Measurements from ENCODE around the gene WDR43. TPM values are rescaled to one million over a fixed set of nuclear protein-coding genes. Genes with fewer than 3 reads are reported as not detected.
"Not testable (repeated sequence)": the region's sequence is repeated elsewhere in the genome, so short reads cannot be mapped to it uniquely, and the experiment has no call there.

WDR43 gene
- total RNA-seq, 1 donor from 2014 or later = 37.6 TPM

- H3K4me1 Mint-ChIP-seq (ENCODE audit: low read depth) = peaks cover 7% of the 10 kb centered on the region
- no peak for TF ChIP-seq CTCF (IDR thresholded peaks at IDR 0.05)
- no peak overlapping the region for H3K4me3 Mint-ChIP-seq (ENCODE audit: unreplicated experiment)
- peak; percentile 1 for DNase-seq (ENCODE audit: low spot score)
- peaks cover 7% of the 10 kb centered on the region for H3K27me3 Mint-ChIP-seq (ENCODE audit: low read depth)
- no peaks in the 10 kb centered on the region for H3K36me3 Mint-ChIP-seq (ENCODE audit: low read depth)
- no peak overlapping the region for H3K27ac Mint-ChIP-seq (ENCODE audit: unreplicated experiment)
- H3K9me3 Mint-ChIP-seq (ENCODE audit: low read depth) = no peaks in the 10 kb centered on the region
Observed at GRCh38 chr2:28974252-28974651, 79.8 kb downstream of the WDR43 start.

GRCh38 chr2:28975671-28976070 lies 81.2 kb downstream of the WDR43 start:
- Mint-ChIP-seq H3K9me3 (ENCODE audit: low read depth) (no peaks in the 10 kb centered on the region), H3K36me3 (ENCODE audit: low read depth) (no peaks in the 10 kb centered on the region), H3K4me1 (ENCODE audit: low read depth) (peaks cover 7% of the 10 kb centered on the region), H3K27me3 (ENCODE audit: low read depth) (peaks cover 7% of the 10 kb centered on the region), H3K27ac (ENCODE audit: unreplicated experiment) (no peak overlapping the region), H3K4me3 (ENCODE audit: unreplicated experiment) (no peak overlapping the region)
- DNase-seq (ENCODE audit: low spot score) = peak; percentile 2
- no peak for TF ChIP-seq CTCF (IDR thresholded peaks at IDR 0.05)

- no peak for TF ChIP-seq CTCF (IDR thresholded peaks at IDR 0.05)
- DNase-seq (ENCODE audit: low spot score) = no peak
- no peak overlapping the region for H3K4me3 Mint-ChIP-seq (ENCODE audit: unreplicated experiment)
- peaks cover 10% of the 10 kb centered on the region for H3K4me1 Mint-ChIP-seq (ENCODE audit: low read depth)
- H3K27ac Mint-ChIP-seq (ENCODE audit: unreplicated experiment) = no peak overlapping the region
- no peaks in the 10 kb centered on the region for H3K36me3 Mint-ChIP-seq (ENCODE audit: low read depth)
- H3K27me3 Mint-ChIP-seq (ENCODE audit: low read depth) = peaks cover 7% of the 10 kb centered on the region
- H3K9me3 Mint-ChIP-seq (ENCODE audit: low read depth) = no peaks in the 10 kb centered on the region
Observed at GRCh38 chr2:28976584-28976983, 82.1 kb downstream of the WDR43 start.

- no peaks in the 10 kb centered on the region for H3K9me3 Mint-ChIP-seq (ENCODE audit: low read depth)
- H3K36me3 Mint-ChIP-seq (ENCODE audit: low read depth) = no peaks in the 10 kb centered on the region
- no peak overlapping the region for H3K27ac Mint-ChIP-seq (ENCODE audit: unreplicated experiment)
- no peak for TF ChIP-seq CTCF (IDR thresholded peaks at IDR 0.05)
- H3K27me3 Mint-ChIP-seq (ENCODE audit: low read depth) = peaks cover 7% of the 10 kb centered on the region
- H3K4me3 Mint-ChIP-seq (ENCODE audit: unreplicated experiment) = no peak overlapping the region
- DNase-seq (ENCODE audit: low spot score) = peak; percentile 67
- H3K4me1 Mint-ChIP-seq (ENCODE audit: low read depth) = peaks cover 18% of the 10 kb centered on the region
Observed at GRCh38 chr2:28977176-28977875, 82.9 kb downstream of the WDR43 start.

- not testable (repeated sequence) for H3K4me3 Mint-ChIP-seq (ENCODE audit: unreplicated experiment); H3K27me3 Mint-ChIP-seq (ENCODE audit: low read depth); H3K27ac Mint-ChIP-seq (ENCODE audit: unreplicated experiment); H3K36me3 Mint-ChIP-seq (ENCODE audit: low read depth); H3K9me3 Mint-ChIP-seq (ENCODE audit: low read depth)
- peaks cover 24% of the 10 kb centered on the region for H3K4me1 Mint-ChIP-seq (ENCODE audit: low read depth)
- peak; percentile 50 for DNase-seq (ENCODE audit: low spot score)
Observed at GRCh38 chr2:28978001-28978400, 83.5 kb downstream of the WDR43 start.

- peaks cover 24% of the 10 kb centered on the region for H3K4me1 Mint-ChIP-seq (ENCODE audit: low read depth)
- peak overlapping the region; percentile 29 for H3K27ac Mint-ChIP-seq (ENCODE audit: unreplicated experiment)
- H3K36me3 Mint-ChIP-seq (ENCODE audit: low read depth) = no peaks in the 10 kb centered on the region
- no peak overlapping the region for H3K4me3 Mint-ChIP-seq (ENCODE audit: unreplicated experiment)
- peak; percentile 54 for DNase-seq (ENCODE audit: low spot score)
- no peak for TF ChIP-seq CTCF (IDR thresholded peaks at IDR 0.05)
- H3K9me3 Mint-ChIP-seq (ENCODE audit: low read depth) = no peaks in the 10 kb centered on the region
- H3K27me3 Mint-ChIP-seq (ENCODE audit: low read depth) = peaks cover 7% of the 10 kb centered on the region
Observed at GRCh38 chr2:28978606-28979005, 84.1 kb downstream of the WDR43 start.

All from chondrocyte (in vitro differentiated cells).